Lung (tissue), 12 donors: ENCODE results near the gene SDK1. TPM values are rescaled to one million over a fixed set of nuclear protein-coding genes. Genes with fewer than 3 reads are reported as not detected.

ENCODE experiments used
- ATAC-seq: fragments of 200-7000 bp; cut with Tn5 transposase; one replicate; pipeline ENCODE4 v1.9.1; 2020; ENCODE audit warnings: moderate number of reproducible peaks; ENCODE audit not compliant: insufficient read depth, low FRiP score
- DNase-seq, 3 donors: peaks; one replicate each; pipeline ENCODE4 v3.0.0-alpha.2; 2013 to 2017
- H3K27ac ChIP-seq, 2 donors: one replicate each; pipeline ENCODE4 v1.5.1; 2013; ENCODE audit warnings: mild to moderate bottlenecking in 2 of 2, moderate library complexity in 2 of 2, control low read depth in 1 of 2, inconsistent platforms in 1 of 2, low read depth in 1 of 2, low read length in 1 of 2
- H3K27me3 ChIP-seq, 3 donors: one replicate each; pipeline ENCODE4 v1.5.1; 2013; ENCODE audit warnings: low read length in 2 of 3; ENCODE audit not compliant: control insufficient read depth in 3 of 3, insufficient read depth in 3 of 3
- H3K36me3 ChIP-seq, 4 donors: one replicate each; pipeline ENCODE4 v1.5.1; 2013; ENCODE audit warnings: low read length in 4 of 4, mild to moderate bottlenecking in 1 of 4, moderate library complexity in 1 of 4; ENCODE audit not compliant: control insufficient read depth in 4 of 4, insufficient read depth in 4 of 4
- H3K4me1 ChIP-seq, 5 donors: one replicate each; pipeline ENCODE4 v1.5.1; 2013; ENCODE audit warnings: low read length in 5 of 5, mild to moderate bottlenecking in 2 of 5, moderate library complexity in 1 of 5; ENCODE audit not compliant: control insufficient read depth in 5 of 5, insufficient read depth in 5 of 5
- H3K4me3 ChIP-seq: one replicate; pipeline ENCODE4 v1.5.1; 2013; ENCODE audit warnings: mild to moderate bottlenecking, control low read depth, moderate library complexity
- H3K9ac ChIP-seq, 2 donors: one replicate each; pipeline ENCODE4 v1.5.1; 2013; ENCODE audit warnings: low read length in 2 of 2, control low read depth in 1 of 2; ENCODE audit not compliant: insufficient read depth in 1 of 2
- H3K9me3 ChIP-seq, 4 donors: one replicate each; pipeline ENCODE4 v1.5.1; 2013; ENCODE audit warnings: low read length in 3 of 4, mild to moderate bottlenecking in 1 of 4, moderate library complexity in 1 of 4; ENCODE audit not compliant: control insufficient read depth in 4 of 4, insufficient read depth in 3 of 4
- CTCF ChIP-seq: IDR thresholded peaks from 2 replicates; pipeline ENCODE4 v1.5.1; 2012; ENCODE audit warnings: mild to moderate bottlenecking; ENCODE audit errors: control extremely low read depth, extremely low read depth
- WGBS, 2 donors: extraction: QIAGEN DNeasy Blood & Tissue Kit; methylation state at CpG; one replicate each; pipeline ENCODE4 v1.1.7; 2013; 5-methylcytosine and 5-hydroxymethylcytosine counted together
- polyA plus RNA-seq, 2 donors: library from polyadenylated mRNA; stranded (reverse); fragments of 200-250 nt; gene quantifications; one replicate each; pipeline ENCODE4 v1.2.1, GENCODE V29; 2013
- total RNA-seq, 2 donors: library from RNA; depleted of rRNA in 1 of 2; stranded (reverse); fragments of >200 nt in 1 of 2; gene quantifications; one replicate each; pipeline ENCODE4 v1.2.1, GENCODE V29; 2014 to 2021
- donor health status: control.
- donor health status: control.
- donor health status: Bipolar disorder and iron deficiency.
- donor health status: healthy.
- donor health status: DM: yes; HTN: yes; CAD: no.

The SDK1 gene
- total and polyA plus RNA-seq, 4 donors = 3.7 to 30.1 (median 12.7) TPM

DNA sequence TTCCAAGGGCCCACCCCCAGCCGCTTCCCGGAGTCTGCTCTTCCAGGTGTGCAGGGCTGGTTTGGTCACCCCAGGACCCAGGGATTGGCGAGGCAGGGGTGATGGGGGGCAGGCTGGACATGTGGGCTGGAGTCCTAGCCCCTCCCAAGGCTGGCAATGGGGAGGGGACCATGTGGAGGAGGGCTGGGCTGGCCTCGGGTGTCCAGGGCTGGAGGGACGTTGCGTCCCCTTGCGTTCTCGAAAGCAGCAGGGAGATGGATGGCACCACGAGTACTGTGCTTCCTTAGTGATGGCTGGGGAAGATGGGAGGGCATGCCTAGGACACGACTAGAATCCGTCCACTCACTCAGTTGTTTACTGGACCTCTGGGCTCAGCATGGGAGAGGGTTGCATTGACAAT is 848.6 kb downstream of the SDK1 start:
- H3K36me3 ChIP-seq = peaks cover 0 to 10% (median 1%) of the 10 kb centered on the region in 4 donors
- no peak for ATAC-seq
- TF ChIP-seq CTCF = no peak
- no peak overlapping the region for H3K9ac ChIP-seq
- peaks cover 0 to 32% (median 16%) of the 10 kb centered on the region in 5 donors for H3K4me1 ChIP-seq
- H3K9me3 ChIP-seq = peaks cover 0 to 7% (median 0%) of the 10 kb centered on the region in 4 donors
- no peak overlapping the region for H3K27ac ChIP-seq
- DNase-seq = no peak
- WGBS, 2 donors = 86 to 96% methylated on average over 11 of the region's 11 CpGs
- no peak overlapping the region for H3K4me3 ChIP-seq
- H3K27me3 ChIP-seq = no peaks in the 10 kb centered on the region

GRCh38 chr7:4150731-4151130 is 849.7 kb downstream of the SDK1 start:
- WGBS, 2 donors = 95 to 97% methylated on average over 9 of the region's 9 CpGs
- no peak for TF ChIP-seq CTCF
- ATAC-seq = no peak

GRCh38 chr7:4151524-4151923 is 850.5 kb downstream of the SDK1 start:
- DNase-seq (no peak), ATAC-seq (no peak)
- Histone ChIP-seq H3K27me3 (no peaks in the 10 kb centered on the region), H3K9me3 (peaks cover 0 to 8% (median 0%) of the 10 kb centered on the region in 4 donors), H3K4me1 (peaks cover 0 to 35% (median 16%) of the 10 kb centered on the region in 5 donors), H3K9ac (no peak overlapping the region), H3K27ac (no peak overlapping the region), H3K36me3 (peaks cover 0 to 10% (median 1%) of the 10 kb centered on the region in 4 donors), H3K4me3 (no peak overlapping the region)
- no peak for TF ChIP-seq CTCF
- 85 to 92% methylated on average over 10 of the region's 10 CpGs for WGBS, 2 donors

More at GRCh38 chr7:4150731-4151130, 849.7 kb downstream of the SDK1 start:
- Histone ChIP-seq H3K9ac (no peak overlapping the region), H3K27me3 (no peaks in the 10 kb centered on the region), H3K36me3 (peaks cover 0 to 10% (median 1%) of the 10 kb centered on the region in 4 donors), H3K4me3 (no peak overlapping the region), H3K9me3 (peaks cover 0 to 6% (median 0%) of the 10 kb centered on the region in 4 donors), H3K4me1 (peaks cover 0 to 33% (median 17%) of the 10 kb centered on the region in 5 donors), H3K27ac (no peak overlapping the region)
- no peak for DNase-seq
